ENCODE measurements around the gene COL24A1.
"Not testable (repeated sequence)": the region's sequence is repeated elsewhere in the genome, so short reads cannot be mapped to it uniquely, and the experiment has no call there.

Gene COL24A1

GRCh38 chr1:86152887-86153286, 3.7 kb downstream of the COL24A1 start:
- DNase-seq: no peak

- no peak for DNase-seq
These were observed 5.1 kb downstream of the COL24A1 start for GRCh38 chr1:86151427-86151826.

GRCh38 chr1:86150553-86151055, 6.0 kb downstream of the COL24A1 start:
- no peak for DNase-seq

- no peak for DNase-seq
These were observed 7.0 kb downstream of the COL24A1 start for GRCh38 chr1:86149591-86149990.

- DNase-seq: no peak
These were observed 8.8 kb downstream of the COL24A1 start for GRCh38 chr1:86147755-86148154.

GRCh38 chr1:86146566-86146965, 10.0 kb downstream of the COL24A1 start:
- DNase-seq: no peak

GRCh38 chr1:86140281-86140880, 16.2 kb downstream of the COL24A1 start:
- DNase-seq: no peak

GRCh38 chr1:86138746-86139145, 17.8 kb downstream of the COL24A1 start:
- DNase-seq: no peak

- DNase-seq: no peak
These were observed 19.1 kb downstream of the COL24A1 start for GRCh38 chr1:86137436-86137835.

- DNase-seq: no peak
These were observed 37.3 kb downstream of the COL24A1 start for GRCh38 chr1:86119214-86119764.

- DNase-seq: no peak
These were observed 41.7 kb downstream of the COL24A1 start for GRCh38 chr1:86114816-86115400.

GRCh38 chr1:86114236-86114635, 42.3 kb downstream of the COL24A1 start:
- DNase-seq: no peak

- not testable (repeated sequence) for DNase-seq
These were observed 45.0 kb downstream of the COL24A1 start for GRCh38 chr1:86111590-86111989.

GRCh38 chr1:86110451-86111129, 46.0 kb downstream of the COL24A1 start:
- DNase-seq: no peak

- no peak for DNase-seq
These were observed 51.1 kb downstream of the COL24A1 start for GRCh38 chr1:86105533-86105866.

- DNase-seq: no peak
These were observed 51.7 kb downstream of the COL24A1 start for GRCh38 chr1:86104606-86105532.

- DNase-seq: no peak
These were observed 55.0 kb downstream of the COL24A1 start for GRCh38 chr1:86101616-86102015.

GRCh38 chr1:86100401-86100800, 56.2 kb downstream of the COL24A1 start:
- DNase-seq: no peak

- DNase-seq: no peak
These were observed 66.8 kb downstream of the COL24A1 start for GRCh38 chr1:86089765-86090164.

- no peak for DNase-seq
These were observed 70.7 kb downstream of the COL24A1 start for GRCh38 chr1:86085741-86086409.

- no peak for DNase-seq
These were observed 71.6 kb downstream of the COL24A1 start for GRCh38 chr1:86084998-86085397.

GRCh38 chr1:86082183-86082582, 74.4 kb downstream of the COL24A1 start:
- DNase-seq: no peak

Data from NCI-H2081 treated with DMSO at 0.1 percent for 48 hours (cell line).